Inflammatory macrophage treated with lipopolysaccharide for 1 hour (primary cell): Measurements from ENCODE around the gene AKAP8L.

Experiments
- DNase-seq, 2 donors: peaks; one replicate each; pipeline ENCODE4 v3.0.0-alpha.2; 2020 to 2022

AKAP8L gene

GRCh38 chr19:15432629-15433518 lies 14.1 kb upstream of the AKAP8L start:
- DNase-seq, result peak; percentile 87 to 95

DNA sequence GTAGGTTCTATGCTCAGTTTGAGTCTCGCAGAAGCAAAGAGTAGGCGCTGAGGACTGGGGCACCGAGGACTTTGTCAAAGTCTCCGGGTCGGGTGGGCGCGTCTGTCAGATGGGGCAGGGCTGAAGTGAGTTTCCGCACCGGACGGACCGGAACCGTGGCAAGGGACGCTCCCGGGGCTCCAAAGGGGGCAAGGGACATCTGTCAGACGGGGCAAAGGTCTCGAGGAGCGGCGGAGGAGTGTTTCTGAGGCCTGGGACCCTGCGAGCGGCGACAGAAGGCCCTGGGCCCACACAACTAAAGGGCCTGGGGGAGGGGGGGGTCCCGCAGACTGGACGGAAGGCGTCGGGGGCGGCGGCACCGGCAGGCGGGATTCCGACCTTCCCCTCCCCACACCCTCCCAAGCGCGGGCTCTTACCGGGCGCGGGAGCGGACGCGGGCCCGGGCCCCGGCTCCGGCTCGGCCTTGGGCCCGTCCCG lies 13.3 kb upstream of the AKAP8L start:
- DNase-seq, result peak; percentile 3 to 12

DNA sequence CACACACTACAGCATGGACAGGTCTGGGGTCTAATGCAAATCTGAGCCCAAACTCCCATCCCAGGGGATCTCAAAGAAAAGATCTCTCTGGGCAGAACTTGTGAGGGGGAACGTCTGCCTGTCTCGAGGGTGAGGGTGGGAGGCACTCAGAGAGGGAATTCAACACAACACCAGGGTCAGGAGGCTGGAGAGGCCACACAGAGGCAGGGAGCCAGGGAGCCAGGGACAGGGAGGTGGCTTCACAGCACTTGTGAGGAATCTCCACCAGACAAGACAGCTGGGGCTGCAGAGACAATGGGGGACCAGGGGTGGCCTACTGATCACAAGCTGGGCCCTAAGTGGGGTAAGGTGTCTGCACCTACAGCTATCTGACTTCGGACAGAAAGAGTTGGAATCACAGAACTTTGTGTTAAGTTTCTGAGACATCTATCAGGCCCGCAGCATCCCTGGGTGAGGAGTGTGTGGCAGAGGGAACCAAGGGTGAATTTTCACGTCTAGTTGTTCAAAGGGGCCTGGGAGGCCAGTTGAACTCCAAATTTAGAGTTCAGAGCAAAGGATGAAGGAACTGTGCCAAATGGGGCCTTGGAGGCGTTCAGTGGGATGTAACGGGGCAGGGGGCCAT lies 12.7 kb upstream of the AKAP8L start:
- no peak for DNase-seq

DNA sequence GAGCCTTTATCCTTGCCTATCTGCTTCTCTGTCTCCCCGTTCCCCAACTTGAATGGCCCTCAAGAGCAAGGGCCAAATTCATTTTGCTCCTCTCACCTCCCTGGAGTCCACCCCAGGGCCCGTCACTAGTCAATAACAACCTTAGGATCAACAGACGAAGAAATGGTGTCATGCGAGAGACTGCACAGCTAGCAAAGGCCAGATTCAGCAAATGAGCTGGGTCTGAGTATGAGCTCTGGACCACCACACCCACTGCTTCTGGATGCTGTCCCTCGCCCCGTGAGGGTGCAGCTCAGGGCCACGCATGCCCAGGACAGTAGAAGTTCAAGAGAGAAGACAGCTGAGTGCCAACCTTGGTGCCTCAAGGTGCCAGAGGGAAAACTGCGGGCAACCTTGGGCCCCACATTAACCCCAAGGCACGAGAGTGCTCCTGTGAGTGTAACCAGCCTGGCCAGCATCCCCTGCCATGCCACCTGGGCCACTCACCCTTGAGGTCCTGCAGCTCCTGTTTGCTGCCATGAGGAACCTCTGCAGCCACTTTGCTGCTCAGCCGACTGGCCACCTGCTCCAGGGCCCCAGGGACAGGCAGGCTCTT lies 11.8 kb upstream of the AKAP8L start:
- no peak for DNase-seq

- no peak for DNase-seq
Observed at GRCh38 chr19:15429825-15430467, 11.2 kb upstream of the AKAP8L start.

- DNase-seq, result no peak
Observed at GRCh38 chr19:15428956-15429824, 10.4 kb upstream of the AKAP8L start.

DNA sequence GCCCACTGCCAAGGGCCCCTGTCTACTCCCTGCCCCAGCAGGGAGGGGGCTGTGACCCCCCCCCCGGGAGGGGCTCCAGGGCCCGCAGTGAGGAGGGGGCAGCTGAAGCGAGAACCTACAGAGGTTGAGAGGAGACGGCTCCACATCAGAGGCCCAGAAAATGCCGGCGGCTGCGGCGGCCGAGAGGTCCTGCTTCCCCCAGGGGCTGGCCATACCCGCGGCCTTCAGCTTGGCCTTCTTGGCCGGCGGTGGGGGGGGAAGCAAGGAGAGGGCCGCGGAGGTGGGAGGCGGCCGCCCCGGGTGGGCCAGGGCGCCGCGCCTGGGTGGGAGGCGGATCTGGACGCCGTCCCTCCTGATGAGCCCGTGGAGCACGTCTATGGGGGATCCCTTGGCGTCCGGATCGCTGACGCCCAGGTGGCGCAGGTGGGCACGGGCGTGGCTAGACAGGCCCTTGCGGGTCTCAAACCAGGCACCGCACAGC lies 9.2 kb upstream of the AKAP8L start:
- DNase-seq, result no peak

GRCh38 chr19:15427350-15427700 lies 8.5 kb upstream of the AKAP8L start:
- DNase-seq, result no peak

DNA sequence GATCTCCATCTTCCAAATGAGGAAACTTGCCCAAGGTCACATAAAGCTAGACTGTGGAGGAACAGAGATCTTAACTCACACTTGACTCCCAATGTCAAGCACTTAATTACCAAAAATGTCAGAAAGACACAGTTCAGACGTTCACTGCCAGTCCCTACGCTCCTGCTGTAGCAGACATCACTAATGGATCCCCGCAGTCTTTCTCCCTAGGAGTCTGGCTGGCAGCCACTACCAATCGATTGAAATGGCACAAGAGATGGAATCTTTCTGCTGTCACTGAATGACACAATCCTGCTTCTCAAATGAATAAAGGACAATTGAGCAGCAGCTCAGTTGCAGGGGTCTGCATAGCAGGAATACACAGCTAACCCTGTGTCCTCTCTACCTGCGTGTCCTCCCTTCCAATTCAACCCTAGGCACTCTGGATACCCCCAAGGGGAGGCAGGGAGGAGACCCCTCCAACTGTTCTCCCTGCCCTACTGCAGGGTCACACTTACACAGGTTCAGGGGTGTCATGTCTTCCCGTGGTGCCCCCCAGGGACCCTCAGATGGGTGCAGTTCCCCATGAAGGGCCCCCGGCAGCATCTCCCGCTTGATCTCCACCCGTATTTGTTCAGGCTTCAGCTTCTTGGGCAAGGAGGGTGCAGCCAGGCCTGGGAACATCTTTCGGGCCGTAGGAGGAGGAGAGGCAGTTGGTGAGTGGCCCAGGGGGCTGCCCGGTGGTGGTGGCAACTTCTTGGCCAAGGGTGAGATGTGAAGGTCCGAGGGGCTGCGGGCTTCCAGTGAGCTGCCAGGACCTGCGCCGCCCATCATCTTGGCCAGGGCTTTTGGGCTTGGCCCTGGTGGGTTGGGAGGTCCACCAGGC lies 7.9 kb upstream of the AKAP8L start:
- DNase-seq, result no peak

GRCh38 chr19:15425321-15425950 lies 6.6 kb upstream of the AKAP8L start:
- no peak for DNase-seq

DNA sequence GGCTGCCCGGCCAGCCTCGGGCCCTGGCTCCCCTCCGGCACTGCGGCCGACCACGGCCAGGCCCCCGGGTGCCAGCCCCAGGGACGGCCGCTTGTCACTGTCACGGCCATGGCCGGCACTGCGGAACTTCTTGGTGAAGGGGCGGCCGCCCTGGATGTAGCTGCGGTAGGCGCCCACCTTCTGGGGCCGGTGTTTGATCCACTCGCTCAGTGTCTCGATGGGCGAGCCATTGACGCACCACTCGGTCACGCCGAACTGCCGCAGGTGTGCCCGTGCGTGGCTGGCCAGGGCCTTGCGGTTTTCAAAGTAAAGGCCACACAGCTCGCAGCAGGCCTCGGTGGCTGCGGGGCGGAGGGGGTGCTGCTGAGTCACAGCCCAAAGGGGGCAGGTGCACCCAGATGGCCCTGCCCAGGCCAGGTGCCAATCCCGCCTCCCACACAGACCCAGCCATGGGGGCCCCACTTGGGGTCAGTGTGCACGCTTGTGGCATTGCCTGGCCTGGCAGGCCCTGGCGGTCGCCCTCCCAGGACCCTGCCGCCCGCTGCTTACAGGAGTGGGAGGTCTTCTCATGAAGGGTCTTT lies 6.0 kb upstream of the AKAP8L start:
- DNase-seq, result no peak

GRCh38 chr19:15424121-15424520 lies 5.3 kb upstream of the AKAP8L start:
- no peak for DNase-seq

DNA sequence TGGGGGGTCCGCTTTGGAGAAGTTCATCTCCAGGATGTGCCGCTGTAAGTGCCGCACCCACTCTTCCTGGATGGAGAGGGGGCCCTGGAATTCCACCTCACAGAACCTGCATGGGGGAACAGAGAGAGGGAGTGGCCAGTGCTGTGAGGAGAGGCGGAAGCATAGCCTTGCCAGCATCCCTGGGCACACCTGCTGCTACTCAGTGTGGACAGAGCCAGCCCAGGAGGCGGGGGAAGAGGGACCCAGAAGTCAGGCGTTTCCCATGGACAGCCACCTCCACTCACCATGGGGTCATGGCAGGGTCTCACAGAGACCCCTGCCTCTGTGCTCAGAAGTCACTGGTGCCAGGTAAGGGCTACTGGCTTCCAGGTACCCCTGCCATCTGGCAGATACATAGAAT lies 4.3 kb upstream of the AKAP8L start:
- no peak for DNase-seq

DNA sequence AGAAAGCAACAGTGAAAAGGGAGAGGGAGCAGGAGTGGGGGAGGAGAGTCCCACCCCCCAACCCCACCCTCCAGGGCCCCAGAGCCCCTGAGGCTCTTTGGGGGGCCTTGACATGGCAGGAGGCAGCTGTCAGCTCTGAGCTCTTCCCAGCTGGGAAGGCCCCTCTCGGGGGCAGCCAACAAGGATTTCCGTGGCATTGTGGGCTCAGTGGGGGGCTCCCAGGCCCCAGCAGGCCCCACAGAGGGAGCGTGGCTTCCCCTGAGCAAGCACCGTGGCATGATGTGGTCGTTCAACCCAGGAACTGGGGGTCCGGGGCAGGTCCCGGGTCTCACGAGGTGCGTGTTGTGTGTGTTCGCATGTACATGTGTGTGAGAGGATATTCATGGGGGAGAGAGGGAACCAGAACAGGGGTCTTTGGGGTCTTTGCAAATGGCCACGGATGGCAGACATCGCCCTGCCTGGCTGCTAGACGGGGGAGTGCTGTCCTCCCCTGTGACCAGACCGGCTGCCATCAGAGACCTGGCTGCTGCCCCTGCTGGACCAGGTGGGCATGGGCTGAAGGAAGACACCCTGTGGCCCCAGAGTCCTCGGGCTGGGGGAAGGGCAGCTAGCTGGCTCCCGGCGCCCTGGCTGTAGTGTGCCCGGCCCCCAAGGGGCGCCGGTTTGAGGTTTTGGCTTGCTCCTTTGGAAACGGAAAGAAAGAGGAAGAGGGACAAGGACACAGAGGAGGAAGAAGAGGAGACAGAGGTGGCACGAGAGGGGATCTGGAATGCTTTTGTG lies 3.7 kb upstream of the AKAP8L start:
- no peak for DNase-seq

GRCh38 chr19:15421721-15422260 lies 3.0 kb upstream of the AKAP8L start:
- DNase-seq, result no peak

DNA sequence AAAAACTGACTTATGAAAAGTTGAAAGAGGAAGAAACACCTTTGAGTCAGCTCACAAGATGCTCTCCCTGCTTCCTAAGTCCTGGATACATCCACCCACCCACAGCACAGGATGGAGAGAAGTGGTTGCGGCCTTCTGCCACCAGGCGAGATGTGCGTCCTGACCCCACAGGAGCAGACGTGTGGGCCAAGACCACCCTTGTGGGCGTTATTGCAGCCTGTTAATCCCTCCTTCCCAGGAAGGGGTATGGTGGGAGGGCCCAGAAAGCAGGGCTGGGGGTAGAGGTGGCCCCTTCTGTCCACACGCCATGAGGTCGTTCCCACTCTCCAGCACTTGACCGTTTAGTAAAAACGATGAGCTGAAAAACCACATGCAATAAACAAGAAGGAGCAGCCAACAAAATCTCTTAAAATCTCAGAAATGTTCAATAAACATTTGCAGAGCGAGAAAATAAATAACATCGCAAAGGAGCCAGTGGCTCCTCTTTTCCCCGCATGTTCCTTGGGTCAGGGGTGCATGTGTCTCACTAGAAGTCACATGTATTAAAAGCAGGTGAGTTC lies 2.4 kb upstream of the AKAP8L start:
- DNase-seq, result no peak

- DNase-seq, result no peak
Observed at GRCh38 chr19:15419413-15420025, 731 bp upstream of the AKAP8L start.

GRCh38 chr19:15418231-15418578 lies 583 bp downstream of the AKAP8L start:
- DNase-seq, result peak in 1 of 2 donors; percentile 3

DNA sequence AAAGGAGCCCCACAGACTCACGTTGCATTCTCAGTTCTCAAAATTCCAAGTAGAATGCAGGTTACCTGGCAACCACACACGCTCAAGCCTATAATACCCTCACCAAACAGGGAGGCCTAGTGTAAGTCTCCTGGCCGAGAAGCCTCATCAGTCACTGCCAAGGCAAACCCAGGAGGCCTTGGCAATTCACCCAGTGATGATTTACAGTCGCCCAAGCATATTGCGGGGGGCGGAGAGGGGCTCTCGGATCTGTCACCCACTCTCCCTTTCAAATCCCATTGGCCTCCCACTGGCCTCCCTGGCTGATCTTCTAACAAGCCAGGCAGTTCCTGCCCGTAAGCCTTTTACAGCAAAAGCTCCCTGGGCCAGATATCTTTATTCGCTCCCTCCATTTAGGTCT lies 1.1 kb downstream of the AKAP8L start:
- peak in 1 of 2 donors; percentile 4 for DNase-seq
